GM21619 (cell line): ENCODE results near the gene PAQR4.

ENCODE experiments used
- ATAC-seq: cut with Tn5 transposase; IDR thresholded peaks from one replicate; pipeline ENCODE4 v1.9.1; 2021; ENCODE audit not compliant: unreplicated experiment

The PAQR4 gene

DNA sequence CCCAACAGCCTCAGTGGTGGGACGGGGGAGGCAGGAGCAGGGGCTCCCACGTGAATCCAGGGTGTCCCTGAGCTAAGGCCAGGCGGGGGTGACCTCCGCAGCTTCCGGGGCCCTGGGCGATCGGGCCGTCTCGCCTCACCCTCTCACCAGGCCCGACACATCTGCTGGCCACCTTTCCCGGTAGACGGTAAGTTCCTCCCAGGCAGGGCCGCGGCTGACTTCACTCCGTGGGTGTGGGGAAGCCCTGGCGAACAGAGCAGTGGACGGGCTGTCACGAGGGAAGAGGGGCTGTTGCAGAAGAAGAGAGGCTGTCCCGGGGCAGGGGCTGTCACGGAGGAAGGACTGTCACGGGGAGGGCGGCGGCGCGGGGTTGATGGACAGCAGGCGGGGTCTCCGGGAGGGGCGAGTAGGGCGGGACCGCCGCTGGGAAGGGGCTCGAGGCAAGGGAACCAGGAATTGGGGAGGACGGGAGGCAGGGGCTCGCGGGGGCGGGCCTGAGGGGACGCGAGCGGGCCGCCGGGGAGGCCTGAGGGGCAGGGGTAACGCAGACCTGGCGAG, 10.6 kb downstream of the PAQR4 start:
- no peak for ATAC-seq

DNA sequence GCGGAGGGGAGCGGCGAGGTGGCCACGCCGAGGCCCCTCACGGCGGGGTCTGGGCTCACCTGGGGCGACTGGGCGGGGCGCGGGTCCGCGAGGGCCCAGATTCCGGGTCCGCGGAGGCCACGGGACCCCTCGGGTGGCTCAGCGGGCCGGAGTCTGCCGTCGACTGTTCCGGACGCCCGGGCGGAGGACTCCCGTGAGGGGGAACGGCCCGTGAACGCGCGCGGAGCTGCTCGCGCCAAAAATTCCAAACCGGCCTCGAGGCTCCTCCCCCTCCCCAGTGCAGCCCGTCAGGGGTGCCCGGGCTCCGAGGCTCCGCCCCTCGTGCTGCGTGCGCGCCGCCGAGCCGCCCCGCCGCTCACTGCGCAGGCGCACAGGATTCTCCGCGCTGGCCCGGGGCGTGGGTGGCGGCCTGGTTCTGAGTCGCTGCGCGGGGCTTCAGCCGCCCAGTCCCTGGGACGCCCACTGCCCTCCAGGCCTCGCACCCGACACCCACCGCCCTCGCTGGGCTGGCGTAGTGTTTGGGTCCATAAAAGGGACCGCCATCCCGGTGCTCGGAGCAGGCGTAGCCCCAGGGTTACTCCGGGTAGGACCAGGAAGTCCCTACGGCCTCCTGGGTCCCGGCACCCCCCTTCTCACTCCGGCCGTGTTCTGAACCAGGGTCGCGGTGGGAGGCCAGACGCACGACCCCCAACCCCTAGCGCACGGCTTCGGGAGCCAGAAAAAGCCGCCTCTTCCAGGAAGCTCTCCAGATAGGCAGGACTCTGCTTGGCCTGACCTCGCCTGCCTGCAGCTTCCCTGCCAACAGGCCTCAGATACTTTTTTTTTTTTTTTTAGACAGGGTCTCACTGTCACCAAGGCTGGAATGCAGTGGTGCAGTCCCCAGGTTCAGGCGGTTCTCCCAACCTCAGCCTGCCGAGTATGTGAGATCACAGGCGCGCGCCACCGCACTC, 11.4 kb downstream of the PAQR4 start, which contains the start of gene PKMYT1:
Gene PKMYT1, minus strand, starts transcription at position 220 of the 950 bp plus-strand sequence. CDS start 789 bp downstream, outside the sequence.
- ATAC-seq: peak; percentile 66

DNA sequence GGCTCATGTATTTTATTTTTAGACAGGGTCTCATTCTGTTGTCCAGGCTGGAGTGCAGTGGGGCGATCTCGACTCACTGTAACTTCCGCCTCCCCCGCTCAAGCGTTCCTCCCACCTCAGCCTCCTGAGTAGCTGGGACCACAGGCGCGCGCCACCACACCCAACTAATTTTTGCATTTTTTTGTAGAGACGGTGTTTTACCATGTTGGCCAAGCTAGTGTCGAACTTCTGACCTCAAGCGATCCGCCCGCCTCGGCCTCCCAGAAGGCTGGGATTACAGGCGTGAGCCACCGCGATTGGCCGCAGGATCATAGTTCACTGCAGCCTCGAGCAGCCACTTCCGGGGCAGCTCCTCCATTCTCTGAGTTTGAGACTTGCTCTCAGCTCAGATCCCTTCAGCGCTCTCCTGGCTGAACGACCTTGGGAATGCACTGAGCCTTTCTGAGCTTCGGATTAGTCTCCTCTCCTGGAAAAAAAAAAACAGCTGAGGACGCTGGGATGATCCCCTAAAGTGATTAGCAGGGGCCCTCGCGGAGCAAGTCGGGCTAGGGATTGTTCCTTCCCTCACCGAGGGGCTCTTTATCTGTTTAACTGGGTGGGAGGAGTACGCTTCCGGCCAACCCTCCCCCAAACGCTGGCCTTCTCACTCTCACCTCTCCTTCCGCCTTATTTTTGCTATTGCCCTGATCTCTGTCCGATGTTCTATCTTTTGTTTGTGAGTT, 12.2 kb downstream of the PAQR4 start:
- ATAC-seq: no peak

DNA sequence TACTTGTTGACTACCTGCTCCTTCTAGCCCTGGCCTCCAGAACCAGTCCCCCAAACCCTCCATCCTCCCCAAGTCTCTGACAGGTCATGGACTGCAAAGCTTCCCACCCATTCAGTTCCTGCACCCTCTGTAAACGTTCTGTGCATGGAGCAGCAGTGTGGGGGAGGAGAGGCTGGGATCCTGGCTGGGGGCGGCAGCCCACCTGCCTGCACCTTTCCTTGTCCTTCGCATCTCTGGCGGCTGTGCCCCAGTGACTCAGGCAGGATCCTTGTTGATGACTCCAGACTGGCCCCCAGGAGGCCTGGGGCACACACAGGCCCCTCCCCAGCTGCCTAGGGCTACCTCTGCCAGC, 12.7 kb downstream of the PAQR4 start:
- no peak for ATAC-seq

DNA sequence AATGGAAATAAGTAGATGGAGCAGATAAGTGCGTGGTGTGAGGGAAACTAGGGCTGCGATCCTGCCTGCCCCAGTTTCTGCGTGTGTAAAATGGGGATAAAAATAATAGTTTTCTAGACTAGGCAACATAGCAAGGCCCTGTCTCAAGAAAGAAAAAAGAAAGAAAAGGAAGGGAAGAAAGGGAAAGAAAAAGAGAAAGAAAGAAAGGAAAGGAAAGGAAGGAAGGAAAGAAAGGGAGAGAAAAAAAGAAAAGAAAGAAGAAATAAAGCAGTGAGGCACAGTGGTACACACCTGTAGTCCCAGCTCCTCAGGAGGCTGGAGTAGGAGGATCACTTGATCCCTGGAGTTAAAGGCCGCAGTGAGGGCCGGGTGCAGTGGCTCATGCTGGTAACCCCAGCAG, 13.3 kb downstream of the PAQR4 start:
- no peak for ATAC-seq

DNA sequence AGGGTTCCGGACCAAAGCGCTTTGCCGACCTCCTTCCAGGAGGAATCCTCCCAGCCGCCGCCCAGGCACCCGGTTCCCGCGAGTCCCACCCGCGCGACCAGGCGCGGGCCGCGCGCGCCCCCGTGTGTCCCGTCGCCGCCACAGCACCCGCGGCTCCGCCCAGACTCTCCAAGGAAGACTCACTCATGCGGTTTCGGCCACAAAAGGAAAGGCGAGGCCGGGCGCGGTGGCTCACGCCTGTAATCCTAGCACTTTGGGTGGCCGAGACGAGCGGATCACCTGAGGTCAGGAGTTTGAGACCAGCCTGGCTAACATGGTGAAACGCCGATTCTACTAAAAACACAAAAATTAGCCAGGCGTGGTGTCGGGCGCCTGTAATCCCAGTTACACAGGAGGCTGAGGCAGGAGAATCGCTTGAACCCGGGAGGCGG, 14.6 kb downstream of the PAQR4 start:
- ATAC-seq: peak; percentile 36

DNA sequence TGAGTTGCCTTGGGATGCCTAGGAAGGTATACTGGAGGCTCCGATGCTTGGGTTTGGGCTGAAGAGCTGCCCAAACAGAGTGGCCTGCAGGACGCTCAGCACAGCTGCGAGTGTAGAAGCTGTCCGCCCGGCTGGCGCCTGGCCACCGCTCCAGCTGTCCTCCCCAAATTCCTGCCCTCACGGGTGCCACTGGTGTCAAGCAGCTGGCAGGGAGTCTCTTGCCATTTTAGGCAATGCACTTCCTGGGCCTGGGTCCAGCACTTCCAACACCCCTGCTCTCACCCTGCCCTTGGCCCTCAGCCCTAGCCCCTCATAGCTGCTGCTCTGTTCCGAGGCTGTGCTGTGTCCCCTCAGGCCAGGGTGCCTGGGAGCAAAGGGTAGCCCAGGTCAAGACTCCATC, 16.3 kb downstream of the PAQR4 start:
- no peak for ATAC-seq

DNA sequence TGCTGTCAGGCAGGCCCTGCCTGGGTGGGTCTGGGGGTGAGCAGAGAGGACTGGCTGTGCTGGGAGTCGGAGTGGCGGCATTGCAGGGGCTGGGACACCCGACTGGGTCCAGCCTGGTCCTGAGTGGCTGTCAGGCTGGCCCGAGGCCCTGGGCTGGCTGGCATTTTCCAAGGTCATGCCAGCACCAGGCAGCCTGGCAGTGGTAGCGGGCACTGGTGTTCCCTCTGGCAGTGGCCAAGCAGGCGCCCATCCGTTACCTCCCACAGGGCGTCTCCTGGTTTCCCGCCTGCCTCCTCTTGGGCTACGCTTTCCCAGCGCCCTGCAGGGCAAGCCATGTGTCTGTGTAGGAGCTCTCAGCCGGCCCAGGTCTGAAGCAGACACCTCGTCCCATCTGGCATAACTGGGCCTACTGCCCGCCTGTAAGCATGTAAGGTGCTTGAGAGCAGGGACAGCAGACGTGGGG, 16.8 kb downstream of the PAQR4 start:
- no peak for ATAC-seq

DNA sequence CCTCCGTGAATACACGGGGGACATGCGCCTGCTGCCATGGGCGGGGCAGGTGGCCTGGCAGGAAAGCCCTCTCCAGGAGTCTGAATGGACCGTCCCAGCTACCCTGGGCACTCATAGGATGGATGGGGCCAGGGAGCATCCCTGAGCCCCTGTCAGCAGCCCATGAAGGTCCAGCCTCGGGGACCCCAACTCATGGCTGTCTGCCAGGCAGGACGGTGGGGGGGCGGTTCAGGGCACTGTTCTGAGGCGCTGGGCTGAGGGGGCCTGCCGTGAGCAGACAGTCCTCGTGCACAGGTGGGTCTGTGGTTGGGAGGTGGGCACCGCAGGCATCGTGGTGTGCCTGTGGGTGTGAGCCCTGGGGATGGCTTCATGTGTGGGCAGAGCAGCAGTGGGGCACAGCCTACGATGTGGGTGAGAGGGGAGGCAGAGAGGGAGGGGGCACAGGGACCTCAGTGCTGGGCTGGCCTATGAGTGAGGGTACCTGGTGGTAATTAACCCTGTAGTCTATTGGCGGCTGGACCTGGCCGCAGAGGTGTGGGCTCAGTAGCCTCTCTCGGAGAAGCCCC, 17.6 kb downstream of the PAQR4 start:
- ATAC-seq: no peak

DNA sequence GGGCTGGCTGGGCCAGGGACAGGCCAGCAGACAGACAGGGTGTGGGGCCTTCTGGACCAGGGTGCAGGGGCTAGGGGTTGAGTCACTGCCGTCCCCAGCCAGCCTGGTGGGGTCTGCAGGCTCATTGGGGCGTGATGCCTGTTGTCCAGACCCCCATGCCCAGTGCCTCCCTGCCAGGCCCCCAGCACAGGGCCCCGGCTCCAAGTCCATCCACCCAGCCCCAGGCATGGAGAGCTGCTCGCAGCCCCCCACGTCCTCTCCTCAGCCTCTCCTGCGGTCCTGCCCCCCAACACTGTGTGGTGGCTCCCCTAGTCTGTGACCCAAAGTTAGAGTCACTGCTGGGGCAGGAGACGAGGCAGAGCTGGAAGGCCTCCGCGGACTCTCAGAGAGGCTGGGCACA, 18.1 kb downstream of the PAQR4 start:
- ATAC-seq: no peak

DNA sequence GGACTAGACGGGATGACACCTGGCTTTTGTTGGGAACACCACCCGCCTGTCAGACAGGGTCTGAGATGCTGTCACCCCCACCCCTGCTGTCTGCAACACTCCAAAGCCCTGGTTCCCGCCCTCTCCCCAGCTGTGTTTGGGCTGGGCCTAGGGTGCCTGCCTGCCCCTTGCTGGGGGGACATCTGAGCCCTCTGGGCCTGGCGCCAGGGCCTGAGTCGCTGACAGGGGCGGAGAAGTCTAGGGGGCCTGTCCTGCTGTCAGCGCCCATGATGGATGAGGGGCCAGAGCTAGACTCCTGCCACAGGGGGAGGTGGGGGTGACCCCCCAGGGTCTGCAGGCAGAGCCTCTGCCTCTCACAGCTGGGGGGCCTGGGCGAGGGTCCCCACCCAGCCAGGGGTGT, 18.7 kb downstream of the PAQR4 start:
- no peak for ATAC-seq

DNA sequence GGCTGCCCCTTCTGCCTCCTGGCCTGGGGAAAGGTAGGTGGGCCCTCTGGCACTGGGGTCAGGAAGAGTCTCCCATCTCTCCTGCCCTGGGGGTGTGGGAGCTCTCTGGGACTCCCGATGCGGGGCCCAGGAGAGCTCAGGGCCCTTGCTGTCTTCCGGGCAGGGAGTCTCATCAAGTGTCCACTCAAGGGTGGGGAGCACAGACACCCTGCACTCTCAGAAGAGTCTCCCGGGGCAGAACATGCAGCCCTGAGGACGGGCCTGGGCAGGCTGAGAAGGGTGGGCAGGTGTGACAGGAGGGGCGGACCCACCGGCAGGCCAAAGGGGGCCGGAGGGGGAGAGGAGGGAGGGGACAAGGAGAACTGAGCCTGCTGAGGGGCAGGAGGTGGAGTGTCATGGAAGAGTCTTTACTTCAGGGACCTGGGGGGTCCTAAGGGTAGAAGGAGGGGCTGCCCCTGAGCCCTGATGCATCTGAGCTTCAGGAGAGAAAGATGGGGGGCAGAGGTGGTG, 19.5 kb downstream of the PAQR4 start:
- ATAC-seq: no peak

DNA sequence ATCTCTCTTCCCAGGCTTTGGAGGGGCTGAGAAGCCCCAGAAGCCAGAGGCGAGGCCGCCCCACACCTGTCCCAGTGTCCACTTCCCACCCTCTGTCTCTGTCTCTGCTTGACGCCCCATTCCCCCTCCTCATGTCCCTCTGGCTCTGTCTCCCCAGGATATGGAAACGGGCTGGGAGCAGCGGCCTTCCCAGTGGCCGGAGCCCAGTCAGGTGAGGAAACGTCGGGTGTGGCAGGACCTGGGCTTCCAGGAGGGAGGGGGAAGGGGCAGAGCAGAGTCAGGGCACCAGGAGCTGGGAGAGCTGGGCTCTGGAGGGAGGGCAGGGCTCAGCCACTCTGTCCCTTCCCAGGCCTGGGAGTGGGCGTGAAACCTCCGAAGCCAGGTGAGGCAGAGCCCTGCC, 21.7 kb downstream of the PAQR4 start:
- ATAC-seq: no peak

DNA sequence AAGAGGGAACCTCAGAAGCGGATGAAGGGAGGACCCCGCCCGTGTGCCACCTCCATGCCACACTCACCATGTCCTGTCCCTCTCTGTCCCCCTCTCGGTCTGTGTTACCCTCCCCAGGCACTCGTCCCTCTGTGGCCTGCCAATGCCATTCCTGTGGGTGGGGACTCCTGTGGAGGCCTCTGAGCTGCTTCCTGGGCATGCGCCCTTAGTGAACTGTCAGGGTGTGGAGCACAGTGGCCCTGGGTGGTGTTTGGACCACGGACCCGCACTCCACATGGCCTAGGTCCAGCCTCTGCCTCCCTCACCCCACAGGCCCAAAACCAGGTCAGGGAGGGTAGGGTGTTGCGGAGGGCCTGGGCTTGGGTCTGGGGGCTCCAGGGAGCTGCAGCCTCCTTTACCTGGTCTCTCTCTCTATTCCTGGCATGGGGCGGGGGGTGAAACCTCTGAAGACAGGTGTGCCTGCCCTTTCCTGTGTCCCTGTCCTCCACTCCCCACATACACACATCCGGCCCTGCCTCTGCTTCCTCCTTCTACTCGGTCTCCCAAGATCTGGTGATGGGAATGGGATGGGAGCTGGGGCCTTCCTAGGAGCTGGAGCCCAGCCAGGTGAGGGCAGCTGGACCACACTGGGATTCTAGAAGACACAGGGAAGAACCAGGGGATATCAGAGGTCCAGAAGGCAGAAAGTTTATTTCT, 22.6 kb downstream of the PAQR4 start:
- ATAC-seq: no peak

DNA sequence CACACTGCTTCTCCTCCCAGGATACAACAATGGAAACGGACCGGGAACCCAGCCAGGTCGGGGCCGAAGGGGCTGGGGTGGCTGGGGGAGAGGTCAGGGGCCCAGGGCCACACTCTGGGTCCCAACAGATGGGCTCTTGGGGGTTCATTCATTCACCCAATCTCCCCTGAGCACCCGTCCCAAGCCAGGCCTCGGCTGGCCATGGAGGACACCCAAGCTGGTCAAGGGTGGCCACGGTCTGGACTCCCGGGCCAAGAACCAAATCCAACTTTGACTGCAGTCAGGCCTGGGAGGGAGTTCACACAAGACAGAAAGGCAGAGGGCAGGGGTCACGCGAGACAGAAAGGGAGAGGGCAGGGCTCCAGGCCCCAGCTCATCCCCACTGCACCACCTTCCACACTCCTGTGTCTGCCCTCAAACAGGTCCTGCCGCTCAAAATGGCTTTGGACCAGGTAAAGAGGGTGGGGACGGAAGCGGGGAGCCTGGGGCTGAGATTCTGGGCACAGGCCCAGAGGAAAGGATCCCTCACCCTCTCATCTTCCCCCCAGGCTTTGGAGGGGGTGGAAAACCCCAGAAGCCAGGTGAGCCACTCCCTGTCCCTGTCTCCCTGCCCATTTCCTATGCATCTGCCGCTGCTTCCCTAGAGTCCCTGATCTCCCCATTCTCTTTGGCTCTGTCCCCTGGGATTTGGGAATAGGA, 23.4 kb downstream of the PAQR4 start:
- no peak for ATAC-seq

DNA sequence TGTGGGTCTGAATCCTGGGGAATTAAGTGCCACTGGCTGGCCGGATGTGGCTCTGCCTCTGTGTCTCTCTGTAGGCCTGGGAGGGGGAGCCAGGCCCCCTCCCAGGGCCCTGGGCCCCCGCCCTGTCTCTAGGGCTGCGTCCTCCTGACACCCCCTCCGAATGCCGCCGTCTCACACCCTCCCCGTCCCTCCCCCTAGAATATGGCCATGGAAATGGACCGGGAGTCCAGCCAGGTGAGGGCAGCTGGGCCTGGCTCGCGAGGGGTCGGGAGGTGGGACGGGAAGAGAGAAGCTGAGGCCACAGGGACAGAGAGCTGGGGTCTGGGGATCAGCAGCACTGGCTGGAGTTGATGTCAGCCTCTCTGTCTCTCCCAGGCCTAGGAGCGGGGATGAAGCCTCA, 27.1 kb downstream of the PAQR4 start:
- no peak for ATAC-seq

DNA sequence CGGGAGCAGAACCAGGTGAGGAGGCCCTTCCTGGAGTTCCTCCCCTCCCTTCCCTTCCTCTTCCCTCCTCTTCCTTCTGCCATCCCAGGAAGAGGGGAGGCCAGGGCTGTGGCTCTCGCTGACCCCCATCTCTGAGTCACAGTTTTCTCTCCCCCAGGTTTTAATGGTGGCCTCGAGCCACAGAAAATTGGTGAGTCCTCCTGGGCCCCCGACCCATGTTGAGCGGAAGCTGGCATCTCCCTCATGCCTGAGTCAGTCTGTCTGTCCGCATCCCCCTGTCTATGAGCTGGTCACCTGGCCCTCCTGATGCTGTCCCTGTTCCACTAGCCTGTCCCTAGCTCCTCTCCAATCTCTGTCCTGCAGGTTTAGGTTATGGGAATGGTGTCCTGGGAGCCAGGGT, 30.8 kb downstream of the PAQR4 start:
- ATAC-seq: no peak

DNA sequence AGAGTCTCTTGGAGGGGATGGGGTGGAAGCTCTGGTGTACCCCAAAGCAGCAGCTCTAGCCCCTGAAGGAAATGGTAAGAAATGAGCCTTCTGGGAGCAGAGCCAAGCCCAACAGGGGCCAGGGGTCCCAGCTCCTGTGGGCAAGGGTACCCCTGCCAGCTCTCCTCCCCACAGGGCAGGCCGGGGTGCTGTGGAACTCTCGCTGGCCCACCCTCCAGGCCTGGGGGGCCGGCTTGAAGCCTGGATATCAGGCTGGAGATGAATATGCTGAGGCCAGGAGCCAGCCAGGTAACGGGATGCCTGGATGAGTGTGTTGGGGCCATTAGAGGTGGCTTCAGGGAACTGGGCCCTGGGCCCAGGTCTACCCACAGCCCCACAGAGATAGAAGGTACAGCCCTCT, 31.4 kb downstream of the PAQR4 start:
- no peak for ATAC-seq

DNA sequence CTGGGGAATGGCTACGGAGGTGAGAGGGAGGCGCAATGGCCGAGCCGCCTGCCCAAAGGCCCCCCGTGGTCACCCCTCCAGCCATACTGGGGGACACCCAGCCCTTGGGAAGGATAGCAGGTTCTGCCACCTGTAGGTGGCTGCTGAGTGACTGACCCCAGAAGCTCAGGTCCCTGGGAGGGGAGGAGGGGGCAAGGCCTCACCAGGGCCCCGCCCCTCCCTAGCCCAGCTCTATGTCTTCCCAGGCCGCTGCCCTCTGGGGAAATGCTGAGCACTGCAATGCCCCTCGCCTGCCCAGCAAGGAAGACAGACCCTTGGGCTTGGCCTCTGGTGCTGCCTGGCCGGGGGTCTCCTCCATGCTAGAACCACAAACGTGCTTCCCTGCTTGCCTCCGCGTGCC, 32.2 kb downstream of the PAQR4 start:
- ATAC-seq: no peak
